WTC11 (cell line): ENCODE results near the gene NXPH3. TPM values are rescaled to one million over a fixed set of nuclear protein-coding genes. Genes with fewer than 3 reads are reported as not detected.

Experiments
- ATAC-seq: fragments of 200-7000 bp; cut with Tn5 transposase; 2 replicates; pipeline ENCODE4 v1.10.0; 2021; ENCODE audit warnings: mild to moderate bottlenecking, moderate library complexity
- CTCF ChIA-PET: fragments of 300-600 bp; sonication (Branson Sonifier 250); formaldehyde crosslinking; loops from one replicate; lab custom pipeline; 2021; ENCODE audit warnings: antibody characterized with exemption; lab: Charles Lee
- POLR2A ChIA-PET: fragments of 350-600 bp; sonication (Branson Sonifier 250); formaldehyde crosslinking; loops from one replicate; lab custom pipeline; 2021; ENCODE audit warnings: antibody characterized with exemption; lab: Charles Lee
- DNase-seq: peaks from one replicate; pipeline ENCODE4 v3.0.0; 2021; ENCODE audit warnings: low spot score
- H3K27ac Mint-ChIP-seq: 2 replicates; pipeline ENCODE4 v1.8.0; 2021; ENCODE audit warnings: mixed read lengths
- H3K27me3 Mint-ChIP-seq: 2 replicates; pipeline ENCODE4 v1.8.0; 2021; ENCODE audit warnings: low read depth, mild to moderate bottlenecking, moderate library complexity, mixed read lengths
- H3K36me3 Mint-ChIP-seq: 2 replicates; pipeline ENCODE4 v1.8.0; 2021; ENCODE audit warnings: mixed read lengths
- H3K4me1 Mint-ChIP-seq: 2 replicates; pipeline ENCODE4 v1.8.0; 2022; ENCODE audit warnings: mixed read lengths
- H3K4me3 Mint-ChIP-seq: 2 replicates; pipeline ENCODE4 v1.8.0; 2021; ENCODE audit warnings: mild to moderate bottlenecking, moderate library complexity, mixed read lengths
- H3K9me3 Mint-ChIP-seq: 2 replicates; pipeline ENCODE4 v1.8.0; 2021; ENCODE audit warnings: mixed read lengths
- GRHL2 ChIP-seq: fragments of 250-450 bp; sonication (Bioruptor Pico); IDR thresholded peaks from 2 replicates; pipeline ENCODE4 v1.8.0; 2022; ENCODE audit warnings: mild to moderate bottlenecking, moderate library complexity; ENCODE audit not compliant: insufficient replicate concordance, severe bottlenecking
- IRF2 ChIP-seq: sonication (generic); formaldehyde crosslinking; IDR thresholded peaks from 2 replicates; pipeline ENCODE4 v1.8.0; 2022; ENCODE audit warnings: low read depth, missing genetic modification reagents, borderline replicate concordance
- JUN ChIP-seq: sonication (generic); formaldehyde crosslinking; IDR thresholded peaks from 2 replicates; pipeline ENCODE4 v1.8.0; 2023; ENCODE audit warnings: mild to moderate bottlenecking, missing genetic modification reagents
- NFATC4 ChIP-seq: fragments of 250-450 bp; sonication (Bioruptor Pico); IDR thresholded peaks from 2 replicates; pipeline ENCODE4 v1.9.0; 2021; ENCODE audit warnings: mild to moderate bottlenecking
- NFYB ChIP-seq: sonication (generic); formaldehyde crosslinking; conservative IDR thresholded peaks from 2 replicates; pipeline ENCODE4 v1.8.0; 2022; ENCODE audit warnings: low read depth, missing genetic modification reagents
- NR1H2 ChIP-seq: sonication (generic); formaldehyde crosslinking; IDR thresholded peaks from 2 replicates; pipeline ENCODE4 v1.9.0; 2021; ENCODE audit warnings: mild to moderate bottlenecking, moderate library complexity, missing genetic modification reagents
- NR2C2 ChIP-seq: sonication (generic); formaldehyde crosslinking; IDR thresholded peaks from 2 replicates; pipeline ENCODE4 v1.8.0; 2022; ENCODE audit warnings: mild to moderate bottlenecking, missing genetic modification reagents
- NR3C1 ChIP-seq: sonication (generic); formaldehyde crosslinking; conservative IDR thresholded peaks from 2 replicates; pipeline ENCODE4 v1.8.1; 2023; ENCODE audit warnings: low read depth, mild to moderate bottlenecking, missing genetic modification reagents
- PRDM15 ChIP-seq: sonication (generic); formaldehyde crosslinking; IDR thresholded peaks from 2 replicates; pipeline ENCODE4 v1.8.0; 2022; ENCODE audit warnings: missing genetic modification reagents
- ZNF416 ChIP-seq: fragments of 250-450 bp; sonication (Bioruptor Pico); IDR thresholded peaks from 2 replicates; pipeline ENCODE4 v1.9.0; 2021; ENCODE audit warnings: mild to moderate bottlenecking, inconsistent platforms
- total RNA-seq: library from RNA; stranded (reverse); gene quantifications from 3 replicates; pipeline ENCODE4 v1.2.3, GENCODE V29; 2021
- TF ChIP-seq, protein P1 (sequence below): sonication (generic); formaldehyde crosslinking; IDR thresholded peaks from 2 replicates; pipeline ENCODE4 v1.8.0; 2023; ENCODE audit warnings: mild to moderate bottlenecking, missing genetic modification reagents
- TF ChIP-seq, protein P2 (sequence below): fragments of 250-450 bp; sonication (Bioruptor Pico); IDR thresholded peaks from 2 replicates; pipeline ENCODE4 v1.9.0; 2021; ENCODE audit warnings: mild to moderate bottlenecking, borderline replicate concordance
- TF ChIP-seq, protein P3 (sequence below): sonication (generic); formaldehyde crosslinking; IDR thresholded peaks from 2 replicates; pipeline ENCODE4 v1.8.0; 2022; ENCODE audit warnings: mild to moderate bottlenecking, missing genetic modification reagents

NXPH3 gene
- total RNA-seq, 1 experiment from 2014 or later = 3.4 TPM

DNA sequence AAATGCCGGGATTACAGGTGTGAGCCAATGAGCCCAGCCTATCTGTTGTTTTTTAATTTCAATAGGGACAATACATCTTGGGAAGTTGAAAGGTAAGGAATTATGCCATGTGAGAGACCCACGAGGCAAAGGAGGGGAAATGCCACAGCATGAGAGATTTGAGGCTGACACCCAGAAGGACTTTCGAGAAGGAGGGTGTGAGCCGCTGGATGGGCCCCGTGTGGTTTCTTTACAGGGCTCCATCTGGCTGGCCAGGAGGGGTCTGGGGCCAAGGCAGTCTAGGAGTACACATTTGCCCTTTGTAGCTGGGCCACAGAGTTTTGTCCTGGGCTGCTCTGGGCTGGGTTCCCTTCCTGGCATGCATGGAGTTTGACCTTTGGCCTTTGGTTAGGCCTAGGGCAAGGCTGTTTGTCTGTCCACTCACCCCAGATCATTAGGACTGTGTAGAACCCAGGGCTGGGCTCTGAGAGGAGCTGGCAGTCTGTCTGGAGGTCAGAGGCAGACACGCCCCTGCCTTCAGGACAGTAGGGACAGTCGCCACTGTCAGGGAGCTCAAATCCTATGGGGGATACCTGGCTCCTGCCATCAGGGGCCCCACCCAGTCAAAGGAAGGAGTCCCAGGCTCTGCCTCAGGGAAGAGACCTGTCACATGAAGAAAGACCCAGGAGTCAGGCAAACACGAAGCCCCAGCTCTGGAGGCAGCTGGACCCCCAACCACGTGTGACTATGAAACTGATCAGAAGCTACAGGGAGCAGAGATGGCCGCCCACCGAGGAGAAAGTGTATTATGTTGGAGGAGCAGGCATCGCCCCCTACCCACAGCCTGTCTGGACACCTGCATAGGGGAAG is 24.2 kb upstream of the NXPH3 start (continued):
- TF ChIP-seq, protein P1, sequence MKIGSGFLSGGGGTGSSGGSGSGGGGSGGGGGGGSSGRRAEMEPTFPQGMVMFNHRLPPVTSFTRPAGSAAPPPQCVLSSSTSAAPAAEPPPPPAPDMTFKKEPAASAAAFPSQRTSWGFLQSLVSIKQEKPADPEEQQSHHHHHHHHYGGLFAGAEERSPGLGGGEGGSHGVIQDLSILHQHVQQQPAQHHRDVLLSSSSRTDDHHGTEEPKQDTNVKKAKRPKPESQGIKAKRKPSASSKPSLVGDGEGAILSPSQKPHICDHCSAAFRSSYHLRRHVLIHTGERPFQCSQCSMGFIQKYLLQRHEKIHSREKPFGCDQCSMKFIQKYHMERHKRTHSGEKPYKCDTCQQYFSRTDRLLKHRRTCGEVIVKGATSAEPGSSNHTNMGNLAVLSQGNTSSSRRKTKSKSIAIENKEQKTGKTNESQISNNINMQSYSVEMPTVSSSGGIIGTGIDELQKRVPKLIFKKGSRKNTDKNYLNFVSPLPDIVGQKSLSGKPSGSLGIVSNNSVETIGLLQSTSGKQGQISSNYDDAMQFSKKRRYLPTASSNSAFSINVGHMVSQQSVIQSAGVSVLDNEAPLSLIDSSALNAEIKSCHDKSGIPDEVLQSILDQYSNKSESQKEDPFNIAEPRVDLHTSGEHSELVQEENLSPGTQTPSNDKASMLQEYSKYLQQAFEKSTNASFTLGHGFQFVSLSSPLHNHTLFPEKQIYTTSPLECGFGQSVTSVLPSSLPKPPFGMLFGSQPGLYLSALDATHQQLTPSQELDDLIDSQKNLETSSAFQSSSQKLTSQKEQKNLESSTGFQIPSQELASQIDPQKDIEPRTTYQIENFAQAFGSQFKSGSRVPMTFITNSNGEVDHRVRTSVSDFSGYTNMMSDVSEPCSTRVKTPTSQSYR (CRISPR knock-in tag) = no peak
- TF ChIP-seq NFATC4 (CRISPR knock-in tag) (no peak), NR3C1 (CRISPR knock-in tag) (no peak), PRDM15 (CRISPR knock-in tag) (no peak), NFYB (CRISPR knock-in tag) (no peak)

GRCh38 chr17:49552070-49552751 is 23.5 kb upstream of the NXPH3 start:
- DNase-seq = no peak
- H3K27ac Mint-ChIP-seq = no peak overlapping the region
- no peaks in the 10 kb centered on the region for H3K36me3 Mint-ChIP-seq
- no peak for TF ChIP-seq IRF2 (CRISPR knock-in tag)
- peaks cover 18% of the 10 kb centered on the region for H3K4me1 Mint-ChIP-seq
- peaks cover 9% of the 10 kb centered on the region for H3K27me3 Mint-ChIP-seq
- POLR2A ChIA-PET = no interaction called here
- CTCF ChIA-PET = interaction anchor here (0.6 to 1.1 kb wide), 4 partner anchors 36 to 66 kb away, joined by 3 to 5 read pairs (median 4); partner anchors contain the start of gene NGFR
- H3K9me3 Mint-ChIP-seq = no peaks in the 10 kb centered on the region
- no peak overlapping the region for H3K4me3 Mint-ChIP-seq
- no peak for ATAC-seq

- ATAC-seq (no peak), DNase-seq (no peak)
- H3K27me3 Mint-ChIP-seq = peaks cover 8% of the 10 kb centered on the region
- ChIA-PET POLR2A (no interaction called here), CTCF (interaction anchor here (0.6 to 1.1 kb wide), 2 partner anchors 38 to 133 kb away, joined by 3 read pairs; no protein-coding TSS in a partner anchor)
- H3K36me3 Mint-ChIP-seq = no peaks in the 10 kb centered on the region
- H3K4me3 Mint-ChIP-seq = no peak overlapping the region
- H3K9me3 Mint-ChIP-seq = no peaks in the 10 kb centered on the region
- H3K27ac Mint-ChIP-seq = no peak overlapping the region
- peaks cover 13% of the 10 kb centered on the region for H3K4me1 Mint-ChIP-seq
- TF ChIP-seq, protein P2, sequence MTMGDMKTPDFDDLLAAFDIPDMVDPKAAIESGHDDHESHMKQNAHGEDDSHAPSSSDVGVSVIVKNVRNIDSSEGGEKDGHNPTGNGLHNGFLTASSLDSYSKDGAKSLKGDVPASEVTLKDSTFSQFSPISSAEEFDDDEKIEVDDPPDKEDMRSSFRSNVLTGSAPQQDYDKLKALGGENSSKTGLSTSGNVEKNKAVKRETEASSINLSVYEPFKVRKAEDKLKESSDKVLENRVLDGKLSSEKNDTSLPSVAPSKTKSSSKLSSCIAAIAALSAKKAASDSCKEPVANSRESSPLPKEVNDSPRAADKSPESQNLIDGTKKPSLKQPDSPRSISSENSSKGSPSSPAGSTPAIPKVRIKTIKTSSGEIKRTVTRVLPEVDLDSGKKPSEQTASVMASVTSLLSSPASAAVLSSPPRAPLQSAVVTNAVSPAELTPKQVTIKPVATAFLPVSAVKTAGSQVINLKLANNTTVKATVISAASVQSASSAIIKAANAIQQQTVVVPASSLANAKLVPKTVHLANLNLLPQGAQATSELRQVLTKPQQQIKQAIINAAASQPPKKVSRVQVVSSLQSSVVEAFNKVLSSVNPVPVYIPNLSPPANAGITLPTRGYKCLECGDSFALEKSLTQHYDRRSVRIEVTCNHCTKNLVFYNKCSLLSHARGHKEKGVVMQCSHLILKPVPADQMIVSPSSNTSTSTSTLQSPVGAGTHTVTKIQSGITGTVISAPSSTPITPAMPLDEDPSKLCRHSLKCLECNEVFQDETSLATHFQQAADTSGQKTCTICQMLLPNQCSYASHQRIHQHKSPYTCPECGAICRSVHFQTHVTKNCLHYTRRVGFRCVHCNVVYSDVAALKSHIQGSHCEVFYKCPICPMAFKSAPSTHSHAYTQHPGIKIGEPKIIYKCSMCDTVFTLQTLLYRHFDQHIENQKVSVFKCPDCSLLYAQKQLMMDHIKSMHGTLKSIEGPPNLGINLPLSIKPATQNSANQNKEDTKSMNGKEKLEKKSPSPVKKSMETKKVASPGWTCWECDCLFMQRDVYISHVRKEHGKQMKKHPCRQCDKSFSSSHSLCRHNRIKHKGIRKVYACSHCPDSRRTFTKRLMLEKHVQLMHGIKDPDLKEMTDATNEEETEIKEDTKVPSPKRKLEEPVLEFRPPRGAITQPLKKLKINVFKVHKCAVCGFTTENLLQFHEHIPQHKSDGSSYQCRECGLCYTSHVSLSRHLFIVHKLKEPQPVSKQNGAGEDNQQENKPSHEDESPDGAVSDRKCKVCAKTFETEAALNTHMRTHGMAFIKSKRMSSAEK = no peak
- TF ChIP-seq GRHL2 (no peak), NR1H2 (no peak), ZNF416 (CRISPR knock-in tag) (no peak), JUN (CRISPR knock-in tag) (no peak), IRF2 (CRISPR knock-in tag) (no peak), NR2C2 (no peak)
- TF ChIP-seq, protein P3, sequence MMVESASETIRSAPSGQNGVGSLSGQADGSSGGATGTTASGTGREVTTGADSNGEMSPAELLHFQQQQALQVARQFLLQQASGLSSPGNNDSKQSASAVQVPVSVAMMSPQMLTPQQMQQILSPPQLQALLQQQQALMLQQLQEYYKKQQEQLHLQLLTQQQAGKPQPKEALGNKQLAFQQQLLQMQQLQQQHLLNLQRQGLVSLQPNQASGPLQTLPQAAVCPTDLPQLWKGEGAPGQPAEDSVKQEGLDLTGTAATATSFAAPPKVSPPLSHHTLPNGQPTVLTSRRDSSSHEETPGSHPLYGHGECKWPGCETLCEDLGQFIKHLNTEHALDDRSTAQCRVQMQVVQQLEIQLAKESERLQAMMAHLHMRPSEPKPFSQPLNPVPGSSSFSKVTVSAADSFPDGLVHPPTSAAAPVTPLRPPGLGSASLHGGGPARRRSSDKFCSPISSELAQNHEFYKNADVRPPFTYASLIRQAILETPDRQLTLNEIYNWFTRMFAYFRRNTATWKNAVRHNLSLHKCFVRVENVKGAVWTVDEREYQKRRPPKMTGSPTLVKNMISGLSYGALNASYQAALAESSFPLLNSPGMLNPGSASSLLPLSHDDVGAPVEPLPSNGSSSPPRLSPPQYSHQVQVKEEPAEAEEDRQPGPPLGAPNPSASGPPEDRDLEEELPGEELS (CRISPR knock-in tag) = no peak
Measured at GRCh38 chr17:49553676-49554335, 21.9 kb upstream of the NXPH3 start.
